H1 (cell line): ENCODE data around the gene NLRP3. TPM values are rescaled to one million over a fixed set of nuclear protein-coding genes. Genes with fewer than 3 reads are reported as not detected.
A peak's percentile ranks its signal among the peaks of the same experiment; 100 is the strongest.

Source experiments
- ASH2L ChIP-seq: fragments of 200-600, 300-600 bp; sonication (generic); IDR thresholded peaks from one replicate; pipeline ENCODE4 v1.7.1; 2017; ENCODE audit warnings: low read length
- CBX8 ChIP-seq: fragments of 300-800, 300-1000 bp; sonication (generic); IDR thresholded peaks from 2 replicates; pipeline ENCODE4 v1.7.1; 2016; ENCODE audit warnings: low read depth, low read length, borderline replicate concordance
- FOSL1 ChIP-seq: IDR thresholded peaks from 2 replicates; pipeline ENCODE4 v1.6.1; 2011; ENCODE audit warnings: mild to moderate bottlenecking, low read depth, low read length, moderate library complexity; ENCODE audit not compliant: insufficient read depth
- HDAC2 ChIP-seq, 2 experiments: fragments of 300-600 bp in 1 of 2; sonication (generic) in 1 of 2; IDR thresholded peaks; 2 replicates each; pipeline ENCODE4 v1.6.1; 2011 to 2012; ENCODE audit warnings: low read depth in 2 of 2, low read length in 2 of 2, mild to moderate bottlenecking in 2 of 2, moderate library complexity in 2 of 2, borderline replicate concordance in 1 of 2, inconsistent platforms in 1 of 2
- KDM5A ChIP-seq: fragments of 200-600 bp; IDR thresholded peaks from 2 replicates; pipeline ENCODE4 v1.7.1; 2012; ENCODE audit warnings: mild to moderate bottlenecking, low read length, inconsistent platforms, mixed read lengths
- POLR2AphosphoS5 ChIP-seq: IDR thresholded peaks from 2 replicates; pipeline ENCODE4 v1.6.1; 2011; ENCODE audit warnings: low read depth, low read length
- POU5F1 ChIP-seq: IDR thresholded peaks from 2 replicates; pipeline ENCODE4 v1.6.1; 2011; ENCODE audit warnings: low read depth, mild to moderate bottlenecking, low read length, moderate library complexity
- SP1 ChIP-seq: IDR thresholded peaks from 2 replicates; pipeline ENCODE4 v1.6.1; 2011; ENCODE audit warnings: low read depth, low read length
- ZNF274 ChIP-seq: IDR thresholded peaks from 2 replicates; pipeline ENCODE4 v1.7.0; 2012; ENCODE audit warnings: low read length, borderline replicate concordance; ENCODE audit errors: extremely low read depth
- polyA plus RNA-seq, 7 experiments: library from polyadenylated mRNA; depleted of rRNA in 3 of 7; stranded (reverse) in 5 of 7; unstranded in 2 of 7; fragments of >200 nt in 5 of 7; fragments of 200-250 nt in 2 of 7; gene quantifications; 1 replicate in 5 of 7; 2 replicates in 1 of 7; 4 replicates in 1 of 7; pipeline versions ENCODE4 v1.2.1 to v1.2.3, GENCODE V29; 2011 to 2013; ENCODE audit warnings: missing spikeins in 2 of 7, mixed read lengths in 2 of 7
- total RNA-seq: library from RNA; stranded (reverse); fragmentation: NEBNext Ultra II Directional; extraction: Animal tissue kit (Norgen Biotek cat#: 25700); gene quantifications from 2 replicates; pipeline ENCODE4 v1.2.1, GENCODE V29; 2021
- TF ChIP-seq, protein P1 (sequence below): fragments of 300-600 bp; sonication (generic); IDR thresholded peaks from 2 replicates; pipeline ENCODE4 v1.7.1; 2012; ENCODE audit warnings: low read length, moderate library complexity, mild to moderate bottlenecking, inconsistent platforms; ENCODE audit not compliant: insufficient replicate concordance

Gene NLRP3
- total and polyA plus RNA-seq, 2 of the 8 experiments (the other 6 are each of a cell fraction or from before 2014, with no cell fraction given), result 0.05 to 0.19 TPM

DNA sequence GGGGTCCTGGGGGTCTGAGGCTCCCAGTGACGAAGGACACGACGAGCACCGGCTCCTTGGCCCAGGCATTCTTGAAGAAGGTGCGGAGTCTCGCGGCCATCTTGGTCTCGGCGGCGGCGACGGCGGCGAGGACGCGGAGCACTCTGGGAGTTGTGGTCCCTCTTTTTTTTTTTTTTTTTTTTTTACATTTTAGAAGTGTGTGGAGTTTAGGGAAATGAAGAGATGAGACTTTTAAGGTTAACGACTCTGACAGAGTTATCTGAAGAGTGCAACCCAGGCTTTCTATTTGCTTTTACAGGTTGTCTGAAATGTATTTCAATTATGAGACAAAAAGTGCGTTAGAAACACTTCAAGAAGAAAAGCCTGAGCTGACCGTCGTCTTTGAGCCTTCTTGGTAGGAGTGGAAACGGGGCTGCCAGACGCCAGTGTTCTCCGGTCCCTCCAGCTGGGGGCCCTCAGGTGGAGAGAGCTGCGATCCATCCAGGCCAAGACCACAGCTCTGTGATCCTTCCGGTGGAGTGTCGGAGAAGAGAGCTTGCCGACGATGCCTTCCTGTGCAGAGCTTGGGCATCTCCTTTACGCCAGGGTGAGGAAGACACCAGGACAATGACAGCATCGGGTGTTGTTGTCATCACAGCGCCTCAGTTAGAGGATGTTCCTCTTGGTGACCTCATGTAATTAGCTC, 32.3 kb downstream of the NLRP3 start (continued):
- TF ChIP-seq POLR2AphosphoS5, result peak; percentile 49; the same call in 1 of the 2 replicates
- TF ChIP-seq, protein P1, sequence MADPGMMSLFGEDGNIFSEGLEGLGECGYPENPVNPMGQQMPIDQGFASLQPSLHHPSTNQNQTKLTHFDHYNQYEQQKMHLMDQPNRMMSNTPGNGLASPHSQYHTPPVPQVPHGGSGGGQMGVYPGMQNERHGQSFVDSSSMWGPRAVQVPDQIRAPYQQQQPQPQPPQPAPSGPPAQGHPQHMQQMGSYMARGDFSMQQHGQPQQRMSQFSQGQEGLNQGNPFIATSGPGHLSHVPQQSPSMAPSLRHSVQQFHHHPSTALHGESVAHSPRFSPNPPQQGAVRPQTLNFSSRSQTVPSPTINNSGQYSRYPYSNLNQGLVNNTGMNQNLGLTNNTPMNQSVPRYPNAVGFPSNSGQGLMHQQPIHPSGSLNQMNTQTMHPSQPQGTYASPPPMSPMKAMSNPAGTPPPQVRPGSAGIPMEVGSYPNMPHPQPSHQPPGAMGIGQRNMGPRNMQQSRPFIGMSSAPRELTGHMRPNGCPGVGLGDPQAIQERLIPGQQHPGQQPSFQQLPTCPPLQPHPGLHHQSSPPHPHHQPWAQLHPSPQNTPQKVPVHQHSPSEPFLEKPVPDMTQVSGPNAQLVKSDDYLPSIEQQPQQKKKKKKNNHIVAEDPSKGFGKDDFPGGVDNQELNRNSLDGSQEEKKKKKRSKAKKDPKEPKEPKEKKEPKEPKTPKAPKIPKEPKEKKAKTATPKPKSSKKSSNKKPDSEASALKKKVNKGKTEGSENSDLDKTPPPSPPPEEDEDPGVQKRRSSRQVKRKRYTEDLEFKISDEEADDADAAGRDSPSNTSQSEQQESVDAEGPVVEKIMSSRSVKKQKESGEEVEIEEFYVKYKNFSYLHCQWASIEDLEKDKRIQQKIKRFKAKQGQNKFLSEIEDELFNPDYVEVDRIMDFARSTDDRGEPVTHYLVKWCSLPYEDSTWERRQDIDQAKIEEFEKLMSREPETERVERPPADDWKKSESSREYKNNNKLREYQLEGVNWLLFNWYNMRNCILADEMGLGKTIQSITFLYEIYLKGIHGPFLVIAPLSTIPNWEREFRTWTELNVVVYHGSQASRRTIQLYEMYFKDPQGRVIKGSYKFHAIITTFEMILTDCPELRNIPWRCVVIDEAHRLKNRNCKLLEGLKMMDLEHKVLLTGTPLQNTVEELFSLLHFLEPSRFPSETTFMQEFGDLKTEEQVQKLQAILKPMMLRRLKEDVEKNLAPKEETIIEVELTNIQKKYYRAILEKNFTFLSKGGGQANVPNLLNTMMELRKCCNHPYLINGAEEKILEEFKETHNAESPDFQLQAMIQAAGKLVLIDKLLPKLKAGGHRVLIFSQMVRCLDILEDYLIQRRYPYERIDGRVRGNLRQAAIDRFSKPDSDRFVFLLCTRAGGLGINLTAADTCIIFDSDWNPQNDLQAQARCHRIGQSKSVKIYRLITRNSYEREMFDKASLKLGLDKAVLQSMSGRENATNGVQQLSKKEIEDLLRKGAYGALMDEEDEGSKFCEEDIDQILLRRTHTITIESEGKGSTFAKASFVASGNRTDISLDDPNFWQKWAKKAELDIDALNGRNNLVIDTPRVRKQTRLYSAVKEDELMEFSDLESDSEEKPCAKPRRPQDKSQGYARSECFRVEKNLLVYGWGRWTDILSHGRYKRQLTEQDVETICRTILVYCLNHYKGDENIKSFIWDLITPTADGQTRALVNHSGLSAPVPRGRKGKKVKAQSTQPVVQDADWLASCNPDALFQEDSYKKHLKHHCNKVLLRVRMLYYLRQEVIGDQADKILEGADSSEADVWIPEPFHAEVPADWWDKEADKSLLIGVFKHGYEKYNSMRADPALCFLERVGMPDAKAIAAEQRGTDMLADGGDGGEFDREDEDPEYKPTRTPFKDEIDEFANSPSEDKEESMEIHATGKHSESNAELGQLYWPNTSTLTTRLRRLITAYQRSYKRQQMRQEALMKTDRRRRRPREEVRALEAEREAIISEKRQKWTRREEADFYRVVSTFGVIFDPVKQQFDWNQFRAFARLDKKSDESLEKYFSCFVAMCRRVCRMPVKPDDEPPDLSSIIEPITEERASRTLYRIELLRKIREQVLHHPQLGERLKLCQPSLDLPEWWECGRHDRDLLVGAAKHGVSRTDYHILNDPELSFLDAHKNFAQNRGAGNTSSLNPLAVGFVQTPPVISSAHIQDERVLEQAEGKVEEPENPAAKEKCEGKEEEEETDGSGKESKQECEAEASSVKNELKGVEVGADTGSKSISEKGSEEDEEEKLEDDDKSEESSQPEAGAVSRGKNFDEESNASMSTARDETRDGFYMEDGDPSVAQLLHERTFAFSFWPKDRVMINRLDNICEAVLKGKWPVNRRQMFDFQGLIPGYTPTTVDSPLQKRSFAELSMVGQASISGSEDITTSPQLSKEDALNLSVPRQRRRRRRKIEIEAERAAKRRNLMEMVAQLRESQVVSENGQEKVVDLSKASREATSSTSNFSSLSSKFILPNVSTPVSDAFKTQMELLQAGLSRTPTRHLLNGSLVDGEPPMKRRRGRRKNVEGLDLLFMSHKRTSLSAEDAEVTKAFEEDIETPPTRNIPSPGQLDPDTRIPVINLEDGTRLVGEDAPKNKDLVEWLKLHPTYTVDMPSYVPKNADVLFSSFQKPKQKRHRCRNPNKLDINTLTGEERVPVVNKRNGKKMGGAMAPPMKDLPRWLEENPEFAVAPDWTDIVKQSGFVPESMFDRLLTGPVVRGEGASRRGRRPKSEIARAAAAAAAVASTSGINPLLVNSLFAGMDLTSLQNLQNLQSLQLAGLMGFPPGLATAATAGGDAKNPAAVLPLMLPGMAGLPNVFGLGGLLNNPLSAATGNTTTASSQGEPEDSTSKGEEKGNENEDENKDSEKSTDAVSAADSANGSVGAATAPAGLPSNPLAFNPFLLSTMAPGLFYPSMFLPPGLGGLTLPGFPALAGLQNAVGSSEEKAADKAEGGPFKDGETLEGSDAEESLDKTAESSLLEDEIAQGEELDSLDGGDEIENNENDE, result no peak
- no peak for TF ChIP-seq CBX8
- TF ChIP-seq SP1, result no peak
- TF ChIP-seq ASH2L, result no peak
- TF ChIP-seq KDM5A, result no peak
- TF ChIP-seq ZNF274, result no peak
- TF ChIP-seq POU5F1, result no peak
- TF ChIP-seq FOSL1, result no peak
- TF ChIP-seq HDAC2 (IDR thresholded peaks at IDR 0.05; ENCODE audit: borderline replicate concordance in 1 of 2, low read depth in 2 of 2, low read length in 2 of 2), result no peak
